Adipose tissue (tissue), 3 donors: ENCODE results near the gene CISD2. TPM values are rescaled to one million over a fixed set of nuclear protein-coding genes. Genes with fewer than 3 reads are reported as not detected.
"Not testable (repeated sequence)": the region's sequence is repeated elsewhere in the genome, so short reads cannot be mapped to it uniquely, and the experiment has no call there.

Experiments
- H3K27ac ChIP-seq: one replicate; pipeline ENCODE4 v1.5.1; 2013; ENCODE audit warnings: low read depth, low read length
- WGBS, 3 donors: extraction: QIAGEN DNeasy Blood & Tissue Kit; methylation state at CpG; one replicate each; pipeline ENCODE4 v1.1.7; 2013; 5-methylcytosine and 5-hydroxymethylcytosine counted together
- polyA plus RNA-seq, 3 donors: library from polyadenylated mRNA; stranded (reverse); fragments of 200-250 nt; gene quantifications; one replicate each; pipeline ENCODE4 v1.2.3, GENCODE V29; 2013
- donor health status: healthy with polysubstance abuse.
- donor health status: Bipolar disorder and iron deficiency.
- donor health status: healthy.

Gene CISD2
- polyA plus RNA-seq, 3 donors, result 12.0 to 18.9 (median 18.2) TPM

- no peak overlapping the region for H3K27ac ChIP-seq
- 95 to 100% (median 97%) methylated on average over 2 of the region's 2 CpGs for WGBS, 3 donors
Observed at GRCh38 chr4:102883278-102883677, 14.5 kb downstream of the CISD2 start.

- WGBS, 3 donors, result 93 to 96% (median 94%) methylated on average over 2 of the region's 2 CpGs
- not testable (repeated sequence) for H3K27ac ChIP-seq
Observed at GRCh38 chr4:102888570-102888969, 19.8 kb downstream of the CISD2 start.

- WGBS, 3 donors, result 85 to 91% (median 91%) methylated on average over 3 of the region's 3 CpGs
- H3K27ac ChIP-seq, result not testable (repeated sequence)
Observed at GRCh38 chr4:102889866-102890265, 21.1 kb downstream of the CISD2 start.

- 87 to 93% (median 92%) methylated on average over 5 of the region's 5 CpGs for WGBS, 3 donors
- not testable (repeated sequence) for H3K27ac ChIP-seq
Observed at GRCh38 chr4:102896547-102896946, 27.8 kb downstream of the CISD2 start.

GRCh38 chr4:102897610-102898009, 28.8 kb downstream of the CISD2 start:
- WGBS, 3 donors, result 70 to 88% (median 87%) methylated on average over 3 of the region's 3 CpGs
- not testable (repeated sequence) for H3K27ac ChIP-seq

GRCh38 chr4:102901804-102902203, 33.0 kb downstream of the CISD2 start:
- H3K27ac ChIP-seq, result no peak overlapping the region
- WGBS, 3 donors, result 64 to 84% (median 74%) methylated on average over 2 of the region's 2 CpGs

GRCh38 chr4:102918859-102919258, 50.1 kb downstream of the CISD2 start:
- WGBS, 3 donors, result 85 to 94% (median 93%) methylated on average over 3 of the region's 3 CpGs
- H3K27ac ChIP-seq, result no peak overlapping the region

GRCh38 chr4:102919697-102920096, 50.9 kb downstream of the CISD2 start:
- 84 to 87% (median 87%) methylated on average over 8 of the region's 8 CpGs for WGBS, 3 donors
- H3K27ac ChIP-seq, result not testable (repeated sequence)

GRCh38 chr4:102935716-102936115, 66.9 kb downstream of the CISD2 start:
- 84 to 96% (median 95%) methylated on average over 2 of the region's 2 CpGs for WGBS, 3 donors

GRCh38 chr4:102938063-102938462, 69.3 kb downstream of the CISD2 start:
- WGBS, 3 donors, result 73 to 84% (median 75%) methylated on average over 2 of the region's 2 CpGs
- not testable (repeated sequence) for H3K27ac ChIP-seq

More at GRCh38 chr4:102935716-102936115, 66.9 kb downstream of the CISD2 start:
- H3K27ac ChIP-seq, result no peak overlapping the region

Other genes starting within 250 kb of the CISD2 start
- 10 to 100 TPM in 1 of 3 donors, 1 to 10 TPM in 2; 9.0 to 12.4 (median 9.2) TPM for gene MANBA, start 108.0 kb upstream of the CISD2 start, polyA plus RNA-seq
- gene UBE2D3, start 41.4 kb upstream of the CISD2 start, polyA plus RNA-seq, result 100 to 1,000 TPM; 125 to 275 (median 271) TPM
- under 1 TPM; 0.18 to 0.79 (median 0.37) TPM for gene SLC9B1, start 150.7 kb downstream of the CISD2 start, polyA plus RNA-seq
- gene SLC9B2, start 207.8 kb downstream of the CISD2 start, polyA plus RNA-seq, result 10 to 100 TPM in 2 of 3 donors, 1 to 10 TPM in 1; 2.5 to 16.6 (median 14.5) TPM
- gene BDH2, start 230.8 kb downstream of the CISD2 start, polyA plus RNA-seq, result 10 to 100 TPM; 19.8 to 97.2 (median 35.1) TPM